Liver (tissue), 3 donors: Measurements from ENCODE around the gene POGZ.

Experiments used
- EGR1 ChIP-seq, 2 donors: IDR thresholded peaks; 2 replicates each; pipeline ENCODE4 v1.6.1; 2016 to 2018; ENCODE audit warnings: antibody characterized with exemption in 2 of 2, low read depth in 2 of 2
- GABPA ChIP-seq, 2 donors: IDR thresholded peaks in 1 of 2; conservative IDR thresholded peaks in 1 of 2; 2 replicates each; pipeline ENCODE4 v1.6.1; 2016; ENCODE audit warnings: antibody characterized with exemption in 2 of 2, mild to moderate bottlenecking in 1 of 2, moderate library complexity in 1 of 2
- JUND ChIP-seq, 2 donors: IDR thresholded peaks; 2 replicates each; pipeline ENCODE4 v1.6.1; 2016; ENCODE audit warnings: antibody characterized with exemption in 2 of 2
- NR2F2 ChIP-seq: IDR thresholded peaks from 2 replicates; pipeline ENCODE4 v1.6.1; 2016; ENCODE audit warnings: antibody characterized with exemption
- RAD21 ChIP-seq, 2 donors: IDR thresholded peaks; 2 replicates each; pipeline ENCODE4 v1.6.1; 2016; ENCODE audit warnings: antibody characterized with exemption in 2 of 2, mild to moderate bottlenecking in 2 of 2
- RXRA ChIP-seq, 2 donors: IDR thresholded peaks; 2 replicates each; pipeline ENCODE4 v1.6.1; 2017 to 2018; ENCODE audit warnings: antibody characterized with exemption in 2 of 2, mild to moderate bottlenecking in 1 of 2
- TAF1 ChIP-seq: conservative IDR thresholded peaks from 2 replicates; pipeline ENCODE4 v1.6.1; 2016; ENCODE audit warnings: antibody characterized with exemption, mild to moderate bottlenecking
- YY1 ChIP-seq: IDR thresholded peaks from 2 replicates; pipeline ENCODE4 v1.6.1; 2016; ENCODE audit warnings: antibody characterized with exemption, mild to moderate bottlenecking
- TF ChIP-seq, protein P1 (sequence below): fragments of 150-350 bp; IDR thresholded peaks from 2 replicates; pipeline ENCODE4 v1.5.1; 2017; ENCODE audit warnings: improper control_type of control experiment, low read depth, low read length; ENCODE audit not compliant: missing input control
- TF ChIP-seq, protein P2 (sequence below): IDR thresholded peaks from 2 replicates; pipeline ENCODE4 v1.6.1; 2016; ENCODE audit warnings: antibody characterized with exemption, mild to moderate bottlenecking
- TF ChIP-seq, protein P3 (sequence below): IDR thresholded peaks from 2 replicates; pipeline ENCODE4 v1.6.1; 2016; ENCODE audit warnings: antibody characterized with exemption
- TF ChIP-seq, protein P4 (sequence below): IDR thresholded peaks from 2 replicates; pipeline ENCODE4 v1.6.1; 2016; ENCODE audit warnings: antibody characterized with exemption
- donor health status: healthy.
- donor health status: healthy.

DNA sequence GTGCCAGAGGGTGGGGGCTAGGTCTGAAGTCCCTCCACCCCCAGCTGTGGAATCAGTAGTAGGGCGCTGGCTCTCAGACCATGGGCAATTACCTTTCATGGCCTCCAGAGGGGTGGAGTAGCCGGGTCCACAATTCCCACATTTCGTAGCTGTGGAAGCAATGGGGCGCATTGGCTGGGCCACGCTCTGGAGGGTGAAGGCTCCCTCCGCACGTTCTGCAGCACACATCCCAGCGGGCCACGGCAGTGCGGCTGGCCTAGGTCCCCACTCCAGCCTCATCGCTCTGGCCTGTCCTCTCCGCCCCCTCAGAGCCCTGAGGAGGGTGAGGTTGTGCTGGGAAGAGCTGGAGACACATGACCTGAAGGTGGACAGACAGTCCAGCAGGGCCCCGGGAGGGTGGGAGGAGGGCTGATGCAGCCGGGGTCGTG, 89.7 kb downstream of the POGZ start:
- TF ChIP-seq EGR1 (IDR thresholded peaks at IDR 0.05; ENCODE audit: low read depth in 2 of 2) (no peak), GABPA (IDR thresholded peaks at IDR 0.05 in 1 of 2, conservative IDR thresholded peaks at IDR 0.05 in 1 of 2) (no peak), YY1 (no peak), RAD21 (IDR thresholded peaks at IDR 0.05) (no peak), NR2F2 (no peak), TAF1 (no peak), RXRA (IDR thresholded peaks at IDR 0.05) (no peak), JUND (IDR thresholded peaks at IDR 0.05) (no peak)
- TF ChIP-seq, protein P1, sequence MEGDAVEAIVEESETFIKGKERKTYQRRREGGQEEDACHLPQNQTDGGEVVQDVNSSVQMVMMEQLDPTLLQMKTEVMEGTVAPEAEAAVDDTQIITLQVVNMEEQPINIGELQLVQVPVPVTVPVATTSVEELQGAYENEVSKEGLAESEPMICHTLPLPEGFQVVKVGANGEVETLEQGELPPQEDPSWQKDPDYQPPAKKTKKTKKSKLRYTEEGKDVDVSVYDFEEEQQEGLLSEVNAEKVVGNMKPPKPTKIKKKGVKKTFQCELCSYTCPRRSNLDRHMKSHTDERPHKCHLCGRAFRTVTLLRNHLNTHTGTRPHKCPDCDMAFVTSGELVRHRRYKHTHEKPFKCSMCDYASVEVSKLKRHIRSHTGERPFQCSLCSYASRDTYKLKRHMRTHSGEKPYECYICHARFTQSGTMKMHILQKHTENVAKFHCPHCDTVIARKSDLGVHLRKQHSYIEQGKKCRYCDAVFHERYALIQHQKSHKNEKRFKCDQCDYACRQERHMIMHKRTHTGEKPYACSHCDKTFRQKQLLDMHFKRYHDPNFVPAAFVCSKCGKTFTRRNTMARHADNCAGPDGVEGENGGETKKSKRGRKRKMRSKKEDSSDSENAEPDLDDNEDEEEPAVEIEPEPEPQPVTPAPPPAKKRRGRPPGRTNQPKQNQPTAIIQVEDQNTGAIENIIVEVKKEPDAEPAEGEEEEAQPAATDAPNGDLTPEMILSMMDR, result no peak
- TF ChIP-seq, protein P2, sequence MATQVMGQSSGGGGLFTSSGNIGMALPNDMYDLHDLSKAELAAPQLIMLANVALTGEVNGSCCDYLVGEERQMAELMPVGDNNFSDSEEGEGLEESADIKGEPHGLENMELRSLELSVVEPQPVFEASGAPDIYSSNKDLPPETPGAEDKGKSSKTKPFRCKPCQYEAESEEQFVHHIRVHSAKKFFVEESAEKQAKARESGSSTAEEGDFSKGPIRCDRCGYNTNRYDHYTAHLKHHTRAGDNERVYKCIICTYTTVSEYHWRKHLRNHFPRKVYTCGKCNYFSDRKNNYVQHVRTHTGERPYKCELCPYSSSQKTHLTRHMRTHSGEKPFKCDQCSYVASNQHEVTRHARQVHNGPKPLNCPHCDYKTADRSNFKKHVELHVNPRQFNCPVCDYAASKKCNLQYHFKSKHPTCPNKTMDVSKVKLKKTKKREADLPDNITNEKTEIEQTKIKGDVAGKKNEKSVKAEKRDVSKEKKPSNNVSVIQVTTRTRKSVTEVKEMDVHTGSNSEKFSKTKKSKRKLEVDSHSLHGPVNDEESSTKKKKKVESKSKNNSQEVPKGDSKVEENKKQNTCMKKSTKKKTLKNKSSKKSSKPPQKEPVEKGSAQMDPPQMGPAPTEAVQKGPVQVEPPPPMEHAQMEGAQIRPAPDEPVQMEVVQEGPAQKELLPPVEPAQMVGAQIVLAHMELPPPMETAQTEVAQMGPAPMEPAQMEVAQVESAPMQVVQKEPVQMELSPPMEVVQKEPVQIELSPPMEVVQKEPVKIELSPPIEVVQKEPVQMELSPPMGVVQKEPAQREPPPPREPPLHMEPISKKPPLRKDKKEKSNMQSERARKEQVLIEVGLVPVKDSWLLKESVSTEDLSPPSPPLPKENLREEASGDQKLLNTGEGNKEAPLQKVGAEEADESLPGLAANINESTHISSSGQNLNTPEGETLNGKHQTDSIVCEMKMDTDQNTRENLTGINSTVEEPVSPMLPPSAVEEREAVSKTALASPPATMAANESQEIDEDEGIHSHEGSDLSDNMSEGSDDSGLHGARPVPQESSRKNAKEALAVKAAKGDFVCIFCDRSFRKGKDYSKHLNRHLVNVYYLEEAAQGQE, result no peak
- TF ChIP-seq, protein P3, sequence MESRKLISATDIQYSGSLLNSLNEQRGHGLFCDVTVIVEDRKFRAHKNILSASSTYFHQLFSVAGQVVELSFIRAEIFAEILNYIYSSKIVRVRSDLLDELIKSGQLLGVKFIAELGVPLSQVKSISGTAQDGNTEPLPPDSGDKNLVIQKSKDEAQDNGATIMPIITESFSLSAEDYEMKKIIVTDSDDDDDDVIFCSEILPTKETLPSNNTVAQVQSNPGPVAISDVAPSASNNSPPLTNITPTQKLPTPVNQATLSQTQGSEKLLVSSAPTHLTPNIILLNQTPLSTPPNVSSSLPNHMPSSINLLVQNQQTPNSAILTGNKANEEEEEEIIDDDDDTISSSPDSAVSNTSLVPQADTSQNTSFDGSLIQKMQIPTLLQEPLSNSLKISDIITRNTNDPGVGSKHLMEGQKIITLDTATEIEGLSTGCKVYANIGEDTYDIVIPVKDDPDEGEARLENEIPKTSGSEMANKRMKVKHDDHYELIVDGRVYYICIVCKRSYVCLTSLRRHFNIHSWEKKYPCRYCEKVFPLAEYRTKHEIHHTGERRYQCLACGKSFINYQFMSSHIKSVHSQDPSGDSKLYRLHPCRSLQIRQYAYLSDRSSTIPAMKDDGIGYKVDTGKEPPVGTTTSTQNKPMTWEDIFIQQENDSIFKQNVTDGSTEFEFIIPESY, result no peak
- TF ChIP-seq, protein P4, sequence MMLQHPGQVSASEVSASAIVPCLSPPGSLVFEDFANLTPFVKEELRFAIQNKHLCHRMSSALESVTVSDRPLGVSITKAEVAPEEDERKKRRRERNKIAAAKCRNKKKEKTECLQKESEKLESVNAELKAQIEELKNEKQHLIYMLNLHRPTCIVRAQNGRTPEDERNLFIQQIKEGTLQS, result no peak
